IgD-negative memory B cell (primary cell): ENCODE results near the gene FSCN2. TPM values are rescaled to one million over a fixed set of nuclear protein-coding genes. Genes with fewer than 3 reads are reported as not detected.
"Not testable (repeated sequence)": the region's sequence is repeated elsewhere in the genome, so short reads cannot be mapped to it uniquely, and the experiment has no call there.

Experiments
- H3K27ac Mint-ChIP-seq, 3 donors: one replicate each; pipeline ENCODE4 v1.8.0; 2020 to 2022; ENCODE audit warnings: mild to moderate bottlenecking in 3 of 3, mixed read lengths in 3 of 3, moderate library complexity in 1 of 3
- H3K27me3 Mint-ChIP-seq: one replicate; pipeline ENCODE4 v1.8.0; 2021; ENCODE audit warnings: mixed read lengths
- H3K36me3 Mint-ChIP-seq: one replicate; pipeline ENCODE4 v1.8.0; 2020; ENCODE audit warnings: mild to moderate bottlenecking, mixed read lengths
- H3K4me1 Mint-ChIP-seq, 3 donors: one replicate each; pipeline ENCODE4 v1.8.0; 2020 to 2022; ENCODE audit warnings: mixed read lengths in 3 of 3, mild to moderate bottlenecking in 1 of 3
- H3K4me3 Mint-ChIP-seq, 4 donors: one replicate each; pipeline ENCODE4 v1.8.0; 2020 to 2022; ENCODE audit warnings: mild to moderate bottlenecking in 4 of 4, mixed read lengths in 4 of 4, moderate library complexity in 3 of 4
- H3K9me3 Mint-ChIP-seq, 3 donors: one replicate each; pipeline ENCODE4 v1.8.0; 2020 to 2021; ENCODE audit warnings: mixed read lengths in 3 of 3, mild to moderate bottlenecking in 1 of 3
- polyA plus RNA-seq: library from polyadenylated mRNA; unstranded; fragments of 300-500 nt; fragmentation: Illumina TruSeq; gene quantifications from one replicate; pipeline ENCODE4 v1.2.3, GENCODE V29; 2021

FSCN2 gene
- polyA plus RNA-seq, 1 donor from 2014 or later: 0.83 TPM

GRCh38 chr17:81524039-81524864, 3.9 kb upstream of the FSCN2 start:
- no peaks in the 10 kb centered on the region for H3K27me3 Mint-ChIP-seq
- peaks cover 4 to 7% (median 6%) of the 10 kb centered on the region in 3 donors for H3K4me1 Mint-ChIP-seq
- H3K36me3 Mint-ChIP-seq: no peaks in the 10 kb centered on the region
- peak overlapping the region in 1 of 4 donors; percentile 48 for H3K4me3 Mint-ChIP-seq
- H3K27ac Mint-ChIP-seq: peak overlapping the region in 1 of 3 donors; percentile 47
- H3K9me3 Mint-ChIP-seq: no peaks in the 10 kb centered on the region

GRCh38 chr17:81524865-81525159, 3.4 kb upstream of the FSCN2 start:
- peak overlapping the region in 1 of 3 donors; percentile 47 for H3K27ac Mint-ChIP-seq
- H3K36me3 Mint-ChIP-seq: no peaks in the 10 kb centered on the region
- H3K4me1 Mint-ChIP-seq: peaks cover 4 to 7% (median 6%) of the 10 kb centered on the region in 3 donors
- peak overlapping the region in 1 of 4 donors; percentile 48 for H3K4me3 Mint-ChIP-seq
- no peaks in the 10 kb centered on the region for H3K9me3 Mint-ChIP-seq
- H3K27me3 Mint-ChIP-seq: no peaks in the 10 kb centered on the region

- H3K27ac Mint-ChIP-seq: peak overlapping the region in 1 of 3 donors; percentile 35
- no peaks in the 10 kb centered on the region for H3K27me3 Mint-ChIP-seq
- no peak overlapping the region for H3K4me3 Mint-ChIP-seq
- H3K9me3 Mint-ChIP-seq: no peaks in the 10 kb centered on the region
- H3K36me3 Mint-ChIP-seq: no peaks in the 10 kb centered on the region
- H3K4me1 Mint-ChIP-seq: no peaks in the 10 kb centered on the region
These were observed 1.3 kb upstream of the FSCN2 start for GRCh38 chr17:81526662-81527571.

- no peak overlapping the region for H3K27ac Mint-ChIP-seq
- no peak overlapping the region for H3K4me3 Mint-ChIP-seq
- no peaks in the 10 kb centered on the region for H3K36me3 Mint-ChIP-seq
- H3K4me1 Mint-ChIP-seq: peaks cover 0 to 3% (median under 1%) of the 10 kb centered on the region in 3 donors
- no peaks in the 10 kb centered on the region for H3K27me3 Mint-ChIP-seq
- H3K9me3 Mint-ChIP-seq: no peaks in the 10 kb centered on the region
These were observed 140 bp downstream of the FSCN2 start for GRCh38 chr17:81528384-81528650.

GRCh38 chr17:81528651-81529436, 667 bp downstream of the FSCN2 start:
- peaks cover 0 to 5% (median 3%) of the 10 kb centered on the region in 3 donors for H3K4me1 Mint-ChIP-seq
- H3K36me3 Mint-ChIP-seq: no peaks in the 10 kb centered on the region

GRCh38 chr17:81529437-81529803, 1.2 kb downstream of the FSCN2 start:
- H3K27ac Mint-ChIP-seq: no peak overlapping the region
- H3K9me3 Mint-ChIP-seq: no peaks in the 10 kb centered on the region
- H3K27me3 Mint-ChIP-seq: no peaks in the 10 kb centered on the region
- no peak overlapping the region for H3K4me3 Mint-ChIP-seq
- peaks cover 0 to 7% (median 4%) of the 10 kb centered on the region in 3 donors for H3K4me1 Mint-ChIP-seq
- no peaks in the 10 kb centered on the region for H3K36me3 Mint-ChIP-seq

More at GRCh38 chr17:81528651-81529436, 667 bp downstream of the FSCN2 start:
- Mint-ChIP-seq H3K4me3 (no peak overlapping the region), H3K27ac (no peak overlapping the region), H3K27me3 (no peaks in the 10 kb centered on the region), H3K9me3 (no peaks in the 10 kb centered on the region)

- H3K4me1 Mint-ChIP-seq, H3K36me3 Mint-ChIP-seq, H3K27me3 Mint-ChIP-seq, H3K27ac Mint-ChIP-seq, H3K4me3 Mint-ChIP-seq, H3K9me3 Mint-ChIP-seq: not testable (repeated sequence)
These were observed 2.8 kb downstream of the FSCN2 start for GRCh38 chr17:81531013-81531412.

GRCh38 chr17:81531998-81532404, 3.8 kb downstream of the FSCN2 start:
- H3K36me3 Mint-ChIP-seq, H3K4me3 Mint-ChIP-seq, H3K4me1 Mint-ChIP-seq, H3K27me3 Mint-ChIP-seq, H3K9me3 Mint-ChIP-seq, H3K27ac Mint-ChIP-seq: not testable (repeated sequence)

GRCh38 chr17:81532490-81533287, 4.5 kb downstream of the FSCN2 start:
- Mint-ChIP-seq H3K4me3 (no peak overlapping the region), H3K9me3 (no peaks in the 10 kb centered on the region), H3K27ac (no peak overlapping the region), H3K27me3 (peaks cover 3% of the 10 kb centered on the region), H3K36me3 (no peaks in the 10 kb centered on the region), H3K4me1 (peaks cover 0 to 10% (median 8%) of the 10 kb centered on the region in 3 donors)

- Mint-ChIP-seq H3K27me3 (peaks cover 8% of the 10 kb centered on the region), H3K4me3 (no peak overlapping the region), H3K27ac (peak overlapping the region in 1 of 3 donors; percentile 59), H3K4me1 (peaks cover 0 to 13% (median 8%) of the 10 kb centered on the region in 3 donors), H3K36me3 (no peaks in the 10 kb centered on the region), H3K9me3 (no peaks in the 10 kb centered on the region)
These were observed 5.4 kb downstream of the FSCN2 start for GRCh38 chr17:81533339-81534141.

- Mint-ChIP-seq H3K4me1 (peaks cover 0 to 13% (median 8%) of the 10 kb centered on the region in 3 donors), H3K27ac (no peak overlapping the region), H3K9me3 (no peaks in the 10 kb centered on the region), H3K27me3 (peaks cover 8% of the 10 kb centered on the region), H3K36me3 (no peaks in the 10 kb centered on the region), H3K4me3 (no peak overlapping the region)
These were observed 6.2 kb downstream of the FSCN2 start for GRCh38 chr17:81534157-81535006.

- Mint-ChIP-seq H3K9me3 (no peaks in the 10 kb centered on the region), H3K27me3 (peaks cover 8% of the 10 kb centered on the region), H3K36me3 (no peaks in the 10 kb centered on the region), H3K27ac (no peak overlapping the region), H3K4me3 (no peak overlapping the region), H3K4me1 (peaks cover 0 to 13% (median 8%) of the 10 kb centered on the region in 3 donors)
These were observed 6.8 kb downstream of the FSCN2 start for GRCh38 chr17:81535007-81535328.
